ENCODE data around the gene C10orf105.

C10orf105 gene

GRCh38 chr10:71691405-71691804, 28.2 kb downstream of the C10orf105 start:
- H3K4me3 ChIP-seq (ENCODE audit: low read length) = no peak overlapping the region
- no peaks in the 10 kb centered on the region for H3K36me3 ChIP-seq (ENCODE audit: insufficient read depth, low read length)
- H3K9me3 ChIP-seq (ENCODE audit: low read length) = no peaks in the 10 kb centered on the region
- H3K4me1 ChIP-seq (ENCODE audit: insufficient read depth, low read length) = no peaks in the 10 kb centered on the region
- H2AFZ ChIP-seq (ENCODE audit: low read depth, low read length) = no peak overlapping the region
- H3K27me3 ChIP-seq (ENCODE audit: insufficient read depth, low read length) = peaks cover 4% of the 10 kb centered on the region

- Histone ChIP-seq H3K36me3 (ENCODE audit: insufficient read depth, low read length) (no peaks in the 10 kb centered on the region), H3K4me1 (ENCODE audit: insufficient read depth, low read length) (no peaks in the 10 kb centered on the region), H3K27me3 (ENCODE audit: insufficient read depth, low read length) (peaks cover 6% of the 10 kb centered on the region), H3K9me3 (ENCODE audit: low read length) (no peaks in the 10 kb centered on the region), H3K4me3 (ENCODE audit: low read length) (no peak overlapping the region), H2AFZ (ENCODE audit: low read depth, low read length) (no peak overlapping the region)
Measured at GRCh38 chr10:71690094-71690720, 29.4 kb downstream of the C10orf105 start.

- Histone ChIP-seq H3K9me3 (ENCODE audit: low read length) (no peaks in the 10 kb centered on the region), H3K4me3 (ENCODE audit: low read length) (no peak overlapping the region), H3K36me3 (ENCODE audit: insufficient read depth, low read length) (no peaks in the 10 kb centered on the region), H2AFZ (ENCODE audit: low read depth, low read length) (no peak overlapping the region), H3K27me3 (ENCODE audit: insufficient read depth, low read length) (peaks cover 3% of the 10 kb centered on the region), H3K4me1 (ENCODE audit: insufficient read depth, low read length) (no peaks in the 10 kb centered on the region)
Measured at GRCh38 chr10:71688256-71688655, 31.3 kb downstream of the C10orf105 start.

- H3K36me3 ChIP-seq (ENCODE audit: insufficient read depth, low read length) = no peaks in the 10 kb centered on the region
- H3K4me3 ChIP-seq (ENCODE audit: low read length) = no peak overlapping the region
- H3K27me3 ChIP-seq (ENCODE audit: insufficient read depth, low read length) = peaks cover 4% of the 10 kb centered on the region
Measured at GRCh38 chr10:71687480-71687879, 32.1 kb downstream of the C10orf105 start.

GRCh38 chr10:71687077-71687476, 32.5 kb downstream of the C10orf105 start:
- H3K27me3 ChIP-seq (ENCODE audit: insufficient read depth, low read length) = peaks cover 4% of the 10 kb centered on the region
- H3K4me3 ChIP-seq (ENCODE audit: low read length) = no peak overlapping the region
- no peaks in the 10 kb centered on the region for H3K9me3 ChIP-seq (ENCODE audit: low read length)
- no peaks in the 10 kb centered on the region for H3K4me1 ChIP-seq (ENCODE audit: insufficient read depth, low read length)
- H2AFZ ChIP-seq (ENCODE audit: low read depth, low read length) = no peak overlapping the region
- no peaks in the 10 kb centered on the region for H3K36me3 ChIP-seq (ENCODE audit: insufficient read depth, low read length)

More at GRCh38 chr10:71687480-71687879, 32.1 kb downstream of the C10orf105 start:
- no peaks in the 10 kb centered on the region for H3K4me1 ChIP-seq (ENCODE audit: insufficient read depth, low read length)
- no peak overlapping the region for H2AFZ ChIP-seq (ENCODE audit: low read depth, low read length)
- H3K9me3 ChIP-seq (ENCODE audit: low read length) = no peaks in the 10 kb centered on the region

- no peak overlapping the region for H3K4me3 ChIP-seq (ENCODE audit: low read length)
- no peaks in the 10 kb centered on the region for H3K9me3 ChIP-seq (ENCODE audit: low read length)
- H3K4me1 ChIP-seq (ENCODE audit: insufficient read depth, low read length) = no peaks in the 10 kb centered on the region
- H2AFZ ChIP-seq (ENCODE audit: low read depth, low read length) = no peak overlapping the region
- no peaks in the 10 kb centered on the region for H3K36me3 ChIP-seq (ENCODE audit: insufficient read depth, low read length)
- peaks cover 4% of the 10 kb centered on the region for H3K27me3 ChIP-seq (ENCODE audit: insufficient read depth, low read length)
Measured at GRCh38 chr10:71685554-71686232, 33.9 kb downstream of the C10orf105 start.

GRCh38 chr10:71684356-71685173, 35.0 kb downstream of the C10orf105 start:
- no peak overlapping the region for H2AFZ ChIP-seq (ENCODE audit: low read depth, low read length)
- H3K4me1 ChIP-seq (ENCODE audit: insufficient read depth, low read length) = no peaks in the 10 kb centered on the region
- H3K27me3 ChIP-seq (ENCODE audit: insufficient read depth, low read length) = peaks cover 4% of the 10 kb centered on the region
- no peaks in the 10 kb centered on the region for H3K9me3 ChIP-seq (ENCODE audit: low read length)
- no peaks in the 10 kb centered on the region for H3K36me3 ChIP-seq (ENCODE audit: insufficient read depth, low read length)
- no peak overlapping the region for H3K4me3 ChIP-seq (ENCODE audit: low read length)

- Histone ChIP-seq H3K9me3 (ENCODE audit: low read length) (no peaks in the 10 kb centered on the region), H3K4me3 (ENCODE audit: low read length) (no peak overlapping the region), H3K4me1 (ENCODE audit: insufficient read depth, low read length) (no peaks in the 10 kb centered on the region), H2AFZ (ENCODE audit: low read depth, low read length) (no peak overlapping the region), H3K27me3 (ENCODE audit: insufficient read depth, low read length) (peaks cover 4% of the 10 kb centered on the region), H3K36me3 (ENCODE audit: insufficient read depth, low read length) (no peaks in the 10 kb centered on the region)
Measured at GRCh38 chr10:71683301-71683700, 36.3 kb downstream of the C10orf105 start.

- H3K9me3 ChIP-seq (ENCODE audit: low read length) = no peaks in the 10 kb centered on the region
- no peaks in the 10 kb centered on the region for H3K36me3 ChIP-seq (ENCODE audit: insufficient read depth, low read length)
- no peak overlapping the region for H2AFZ ChIP-seq (ENCODE audit: low read depth, low read length)
- peaks cover 4% of the 10 kb centered on the region for H3K27me3 ChIP-seq (ENCODE audit: insufficient read depth, low read length)
- H3K4me3 ChIP-seq (ENCODE audit: low read length) = no peak overlapping the region
- H3K4me1 ChIP-seq (ENCODE audit: insufficient read depth, low read length) = no peaks in the 10 kb centered on the region
Measured at GRCh38 chr10:71681977-71682376, 37.6 kb downstream of the C10orf105 start.

GRCh38 chr10:71679425-71679824, 40.2 kb downstream of the C10orf105 start:
- Histone ChIP-seq H3K4me1 (ENCODE audit: insufficient read depth, low read length) (no peaks in the 10 kb centered on the region), H3K36me3 (ENCODE audit: insufficient read depth, low read length) (no peaks in the 10 kb centered on the region), H3K27me3 (ENCODE audit: insufficient read depth, low read length) (peaks cover 2% of the 10 kb centered on the region), H3K9me3 (ENCODE audit: low read length) (no peaks in the 10 kb centered on the region), H3K4me3 (ENCODE audit: low read length) (no peak overlapping the region), H2AFZ (ENCODE audit: low read depth, low read length) (no peak overlapping the region)

- Histone ChIP-seq H3K27me3 (ENCODE audit: insufficient read depth, low read length) (peaks cover 3% of the 10 kb centered on the region), H3K4me3 (ENCODE audit: low read length) (no peak overlapping the region)
Measured at GRCh38 chr10:71678057-71678805, 41.3 kb downstream of the C10orf105 start.

GRCh38 chr10:71677261-71677660, 42.3 kb downstream of the C10orf105 start:
- H2AFZ ChIP-seq (ENCODE audit: low read depth, low read length) = no peak overlapping the region
- H3K27me3 ChIP-seq (ENCODE audit: insufficient read depth, low read length) = peaks cover 8% of the 10 kb centered on the region
- no peak overlapping the region for H3K4me3 ChIP-seq (ENCODE audit: low read length)
- no peaks in the 10 kb centered on the region for H3K4me1 ChIP-seq (ENCODE audit: insufficient read depth, low read length)
- no peaks in the 10 kb centered on the region for H3K36me3 ChIP-seq (ENCODE audit: insufficient read depth, low read length)
- H3K9me3 ChIP-seq (ENCODE audit: low read length) = no peaks in the 10 kb centered on the region

More at GRCh38 chr10:71678057-71678805, 41.3 kb downstream of the C10orf105 start:
- H3K4me1 ChIP-seq (ENCODE audit: insufficient read depth, low read length) = no peaks in the 10 kb centered on the region
- H3K9me3 ChIP-seq (ENCODE audit: low read length) = no peaks in the 10 kb centered on the region
- H3K36me3 ChIP-seq (ENCODE audit: insufficient read depth, low read length) = no peaks in the 10 kb centered on the region
- no peak overlapping the region for H2AFZ ChIP-seq (ENCODE audit: low read depth, low read length)

Measured in neuron (in vitro differentiated cells).